Activated CD8-positive, alpha-beta T cell treated with anti-CD3 and anti-CD28 coated beads for 36 hours (primary cell): Measurements from ENCODE around the gene CDKN1A. TPM values are rescaled to one million over a fixed set of nuclear protein-coding genes. Genes with fewer than 3 reads are reported as not detected.
"Not testable (repeated sequence)": the region's sequence is repeated elsewhere in the genome, so short reads cannot be mapped to it uniquely, and the experiment has no call there.

Experiments used
- ATAC-seq: fragments of 200-7000 bp; cut with Tn5 transposase; one replicate; pipeline ENCODE4 v1.10.0; 2021; ENCODE audit warnings: mild to moderate bottlenecking, moderate library complexity
- CTCF ChIA-PET: fragments of 350-600 bp; sonication (Branson Sonifier 250); formaldehyde crosslinking; loops from one replicate; lab custom pipeline; 2021; ENCODE audit warnings: antibody characterized with exemption; lab: Charles Lee
- POLR2A ChIA-PET: fragments of 350-600 bp; sonication (Branson Sonifier 250); formaldehyde crosslinking; loops from one replicate; lab custom pipeline; 2021; ENCODE audit warnings: antibody characterized with exemption; lab: Charles Lee
- DNase-seq: peaks from one replicate; pipeline ENCODE4 v3.0.0-alpha.2; 2020
- H3K27ac Mint-ChIP-seq: one replicate; pipeline ENCODE4 v1.8.0; 2021; ENCODE audit warnings: mild to moderate bottlenecking, mixed read lengths
- H3K27me3 Mint-ChIP-seq: one replicate; pipeline ENCODE4 v1.8.0; 2021; ENCODE audit warnings: mixed read lengths
- H3K36me3 Mint-ChIP-seq: one replicate; pipeline ENCODE4 v1.8.0; 2021; ENCODE audit warnings: low read depth, mixed read lengths
- H3K4me1 Mint-ChIP-seq: one replicate; pipeline ENCODE4 v1.8.0; 2021; ENCODE audit warnings: low read depth, mixed read lengths
- H3K4me3 Mint-ChIP-seq: one replicate; pipeline ENCODE4 v1.8.0; 2021; ENCODE audit warnings: mild to moderate bottlenecking, moderate library complexity, mixed read lengths
- H3K9me3 Mint-ChIP-seq: one replicate; pipeline ENCODE4 v1.8.0; 2021; ENCODE audit warnings: mixed read lengths
- CTCF ChIP-seq: fragments of 200-600 bp; IDR thresholded peaks from one replicate; pipeline ENCODE4 v1.8.0; 2022; ENCODE audit warnings: antibody characterized with exemption, mild to moderate bottlenecking
- intact Hi-C: fragments of 100-400 bp; cut with micrococcal nuclease; formaldehyde crosslinking; loops from one replicate; pipeline ENCODE4 v1.10.0; 2022
- total RNA-seq, 2 experiments: library from RNA; stranded (reverse); gene quantifications; one replicate each; pipeline ENCODE4 v1.2.3, GENCODE V29; 2021

The CDKN1A gene
- total RNA-seq, 2 experiments from 2014 or later = 42.3 to 47.4 TPM

- intact Hi-C loops = no loop called here
- H3K9me3 Mint-ChIP-seq = no peaks in the 10 kb centered on the region
- no peak for TF ChIP-seq CTCF
- no peaks in the 10 kb centered on the region for H3K4me1 Mint-ChIP-seq
- H3K27ac Mint-ChIP-seq = no peak overlapping the region
- H3K36me3 Mint-ChIP-seq = no peaks in the 10 kb centered on the region
- ATAC-seq (no peak), DNase-seq (no peak)
- ChIA-PET CTCF (no interaction called here), POLR2A (no interaction called here)
- H3K27me3 Mint-ChIP-seq = peaks cover 5% of the 10 kb centered on the region
- no peak overlapping the region for H3K4me3 Mint-ChIP-seq
Measured at GRCh38 chr6:36649086-36649485, 29.4 kb upstream of the CDKN1A start.

GRCh38 chr6:36649701-36650484 is 28.6 kb upstream of the CDKN1A start:
- ATAC-seq (no peak), DNase-seq (no peak)
- H3K9me3 Mint-ChIP-seq = no peaks in the 10 kb centered on the region
- no peaks in the 10 kb centered on the region for H3K36me3 Mint-ChIP-seq
- intact Hi-C loops = no loop called here
- ChIA-PET CTCF (no interaction called here), POLR2A (no interaction called here)
- H3K4me3 Mint-ChIP-seq = no peak overlapping the region
- H3K27ac Mint-ChIP-seq = no peak overlapping the region
- H3K27me3 Mint-ChIP-seq = peaks cover 5% of the 10 kb centered on the region
- no peak for TF ChIP-seq CTCF
- H3K4me1 Mint-ChIP-seq = no peaks in the 10 kb centered on the region

GRCh38 chr6:36650848-36651478 is 27.6 kb upstream of the CDKN1A start:
- TF ChIP-seq CTCF = no peak

GRCh38 chr6:36651659-36652379 is 26.7 kb upstream of the CDKN1A start:
- peaks cover 12% of the 10 kb centered on the region for H3K27me3 Mint-ChIP-seq
- DNase-seq = no peak
- intact Hi-C loops = no loop called here

More at GRCh38 chr6:36650848-36651478, 27.6 kb upstream of the CDKN1A start:
- H3K4me1 Mint-ChIP-seq = peaks cover 5% of the 10 kb centered on the region
- no peak for ATAC-seq
- no peaks in the 10 kb centered on the region for H3K9me3 Mint-ChIP-seq
- POLR2A ChIA-PET = no interaction called here
- H3K27ac Mint-ChIP-seq = no peak overlapping the region
- intact Hi-C loops = no loop called here
- CTCF ChIA-PET = interaction anchor here (1.2 to 1.4 kb wide), 2 partner anchors 27 to 35 kb away, joined by 3 read pairs; no protein-coding TSS in a partner anchor
- H3K4me3 Mint-ChIP-seq = no peak overlapping the region
- peaks cover 8% of the 10 kb centered on the region for H3K27me3 Mint-ChIP-seq
- no peaks in the 10 kb centered on the region for H3K36me3 Mint-ChIP-seq
- DNase-seq = no peak

GRCh38 chr6:36654469-36654868 is 24.0 kb upstream of the CDKN1A start:
- not testable (repeated sequence) for DNase-seq
- CTCF ChIA-PET = interaction anchor here (0.8 to 1.3 kb wide), 2 partner anchors 14 to 105 kb away, joined by 3 read pairs; no protein-coding TSS in a partner anchor

More at GRCh38 chr6:36651659-36652379, 26.7 kb upstream of the CDKN1A start:
- Mint-ChIP-seq H3K4me1 (peaks cover 5% of the 10 kb centered on the region), H3K4me3 (no peak overlapping the region), H3K27ac (no peak overlapping the region), H3K36me3 (no peaks in the 10 kb centered on the region), H3K9me3 (no peaks in the 10 kb centered on the region)
- CTCF ChIA-PET = interaction anchor here (1.2 to 1.4 kb wide), 2 partner anchors 27 to 36 kb away, joined by 3 read pairs; no protein-coding TSS in a partner anchor
- no peak for ATAC-seq
- TF ChIP-seq CTCF = no peak
- POLR2A ChIA-PET = interaction anchor here (0.6 kb wide), 1 partner anchor 84 kb away, joined by 3 read pairs; no protein-coding TSS in a partner anchor

More at GRCh38 chr6:36654469-36654868, 24.0 kb upstream of the CDKN1A start:
- H3K27ac Mint-ChIP-seq, H3K4me3 Mint-ChIP-seq, H3K36me3 Mint-ChIP-seq, H3K4me1 Mint-ChIP-seq, ATAC-seq, H3K9me3 Mint-ChIP-seq, intact Hi-C loops: not testable (repeated sequence)
- POLR2A ChIA-PET = interaction anchor here (0.8 to 1.3 kb wide), 2 partner anchors 11 to 55 kb away, joined by 3 to 4 read pairs; no protein-coding TSS in a partner anchor
- H3K27me3 Mint-ChIP-seq = peaks cover 18% of the 10 kb centered on the region
